ENCODE measurements around the gene SLC25A39.
A peak's percentile ranks its signal among the peaks of the same experiment; 100 is the strongest.

DNA sequence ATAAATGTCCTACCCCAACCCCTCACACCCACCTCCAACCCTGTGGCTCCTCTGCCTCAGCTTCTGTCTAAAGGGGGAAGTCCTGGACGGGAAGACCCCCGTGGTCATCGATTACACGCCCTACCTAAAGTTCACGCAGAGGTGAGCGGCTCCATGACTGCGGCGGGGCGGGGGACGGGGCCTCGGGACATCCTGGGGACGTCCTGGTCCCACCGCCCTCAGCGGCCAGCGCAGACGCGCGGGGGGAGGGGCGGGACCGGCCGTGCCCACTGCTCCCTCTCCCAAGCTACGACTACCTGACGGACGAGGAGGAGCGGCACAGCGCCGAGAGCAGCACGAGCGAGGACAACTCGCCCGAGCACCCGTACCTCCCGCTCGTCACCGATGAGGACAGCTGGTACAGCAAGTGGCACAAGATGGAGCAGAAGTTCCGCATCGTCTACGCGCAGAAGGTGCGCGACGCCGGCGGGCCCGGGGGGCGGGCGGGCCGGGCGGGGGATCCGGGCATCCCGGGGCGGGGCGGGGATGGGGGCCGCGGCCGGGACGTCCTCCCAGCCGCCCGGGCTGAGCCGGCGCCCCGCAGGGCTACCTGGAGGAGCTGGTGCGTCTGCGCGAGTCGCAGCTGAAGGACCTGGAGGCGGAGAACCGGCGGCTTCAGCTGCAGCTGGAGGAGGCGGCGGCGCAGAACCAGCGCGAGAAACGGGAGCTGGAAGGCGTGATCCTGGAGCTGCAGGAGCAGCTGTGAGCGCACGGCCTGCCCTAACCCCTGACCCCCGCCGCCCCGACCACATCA, 9.6 kb downstream of the SLC25A39 start:
- TF ChIP-seq, protein P1, sequence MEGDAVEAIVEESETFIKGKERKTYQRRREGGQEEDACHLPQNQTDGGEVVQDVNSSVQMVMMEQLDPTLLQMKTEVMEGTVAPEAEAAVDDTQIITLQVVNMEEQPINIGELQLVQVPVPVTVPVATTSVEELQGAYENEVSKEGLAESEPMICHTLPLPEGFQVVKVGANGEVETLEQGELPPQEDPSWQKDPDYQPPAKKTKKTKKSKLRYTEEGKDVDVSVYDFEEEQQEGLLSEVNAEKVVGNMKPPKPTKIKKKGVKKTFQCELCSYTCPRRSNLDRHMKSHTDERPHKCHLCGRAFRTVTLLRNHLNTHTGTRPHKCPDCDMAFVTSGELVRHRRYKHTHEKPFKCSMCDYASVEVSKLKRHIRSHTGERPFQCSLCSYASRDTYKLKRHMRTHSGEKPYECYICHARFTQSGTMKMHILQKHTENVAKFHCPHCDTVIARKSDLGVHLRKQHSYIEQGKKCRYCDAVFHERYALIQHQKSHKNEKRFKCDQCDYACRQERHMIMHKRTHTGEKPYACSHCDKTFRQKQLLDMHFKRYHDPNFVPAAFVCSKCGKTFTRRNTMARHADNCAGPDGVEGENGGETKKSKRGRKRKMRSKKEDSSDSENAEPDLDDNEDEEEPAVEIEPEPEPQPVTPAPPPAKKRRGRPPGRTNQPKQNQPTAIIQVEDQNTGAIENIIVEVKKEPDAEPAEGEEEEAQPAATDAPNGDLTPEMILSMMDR (IDR thresholded peaks at IDR 0.05), result no peak
- TF ChIP-seq EZH2 (IDR thresholded peaks at IDR 0.05), result peak; percentile 28

Data from neural progenitor cell (in vitro differentiated cells).